ENCODE data around the gene SLC25A18.

The SLC25A18 gene

DNA sequence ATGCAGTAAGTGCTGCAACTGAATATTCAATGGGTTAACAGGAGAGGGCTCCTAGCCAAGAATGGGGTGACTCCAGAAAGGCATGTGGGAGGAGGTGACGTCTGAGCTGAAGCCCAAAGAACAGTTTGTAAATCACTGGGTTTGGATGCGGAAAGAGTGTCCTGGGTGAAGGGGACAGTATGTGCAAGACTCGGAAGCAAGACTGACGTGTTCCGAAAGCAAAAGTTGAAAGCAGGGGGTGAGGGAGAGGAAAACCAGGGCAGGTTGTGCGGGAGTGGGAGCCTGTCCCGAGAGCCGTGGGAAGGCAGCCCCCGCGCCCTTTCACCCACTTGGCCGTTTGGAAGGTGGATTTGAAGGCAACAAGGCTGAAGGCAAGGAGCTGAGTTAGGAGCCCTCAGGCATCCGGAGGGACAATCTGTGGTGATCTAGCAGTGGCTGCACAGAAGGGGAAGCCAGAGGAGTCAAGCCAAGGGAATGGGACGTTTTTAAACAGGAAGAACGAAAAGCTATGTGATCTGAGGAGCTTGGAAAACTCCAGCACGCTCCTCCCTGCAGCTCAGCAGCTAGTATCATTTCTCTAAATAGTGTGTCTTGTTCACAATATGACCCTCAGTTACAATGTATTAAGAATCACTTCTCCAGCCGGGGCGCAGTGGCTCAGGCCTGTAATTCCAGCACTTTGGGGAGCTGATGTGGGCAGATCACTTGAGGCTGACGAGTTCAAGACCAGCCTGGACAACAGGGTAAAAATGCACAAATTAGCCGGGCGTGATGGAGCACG is 7.7 kb downstream of the SLC25A18 start:
- ATAC-seq, result no peak

DNA sequence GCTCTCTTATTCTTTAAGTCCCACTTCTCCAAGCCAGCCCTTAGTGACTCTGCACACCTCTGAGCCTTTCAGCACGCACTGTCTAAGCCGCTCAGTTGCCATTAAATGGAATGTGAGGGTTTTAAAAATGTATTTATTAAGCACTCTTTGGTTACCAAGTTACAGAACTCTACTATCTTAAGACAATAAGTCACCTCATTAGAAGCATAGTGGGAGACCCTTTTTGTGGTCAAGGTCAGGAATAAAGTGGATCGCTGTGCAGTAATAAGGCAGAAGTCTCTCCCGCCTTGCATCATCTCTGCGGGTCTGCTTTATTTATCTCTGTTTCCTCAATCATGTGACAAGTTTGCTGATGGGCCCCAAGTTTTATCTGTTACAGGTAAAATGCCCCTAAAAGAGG is 11.9 kb downstream of the SLC25A18 start:
- ATAC-seq, result no peak

DNA sequence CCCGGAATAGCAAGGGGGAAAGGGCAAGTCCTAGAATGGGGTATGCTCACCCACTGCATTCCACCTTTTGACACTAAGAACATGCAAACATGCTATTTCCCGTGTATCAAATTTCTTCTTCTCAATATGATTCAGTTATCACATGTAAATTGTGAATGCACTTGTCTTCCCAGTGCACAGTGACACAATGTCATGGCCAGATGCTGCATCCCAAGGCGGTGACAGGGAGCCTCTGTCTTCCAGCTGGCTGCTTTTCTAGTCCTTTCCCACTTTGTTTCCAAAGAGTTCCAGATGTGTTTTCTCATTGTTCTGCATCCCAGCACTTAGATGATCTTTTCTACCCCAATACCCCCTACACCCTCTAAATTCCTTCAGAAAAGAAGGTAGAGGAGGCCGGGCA is 12.4 kb downstream of the SLC25A18 start:
- ATAC-seq, result no peak

DNA sequence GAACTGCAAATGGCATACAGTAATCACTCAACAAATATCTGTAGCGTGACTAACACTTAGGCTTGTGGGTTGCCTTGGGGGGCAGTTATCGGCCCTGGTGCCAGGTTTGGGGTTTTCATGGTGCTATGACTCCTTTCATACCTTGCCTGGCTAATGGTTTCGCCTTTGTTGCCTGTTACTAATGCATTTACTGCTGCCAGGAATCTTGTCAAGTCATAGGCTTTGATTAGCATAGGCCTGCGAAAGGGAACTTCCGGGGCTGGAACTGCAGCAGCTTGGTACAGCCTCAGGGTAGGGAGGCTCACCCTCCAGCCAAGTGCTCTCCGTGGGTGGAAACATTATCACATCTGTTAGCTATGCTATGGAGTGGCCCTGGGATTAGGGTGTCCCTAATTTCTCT is 13.2 kb downstream of the SLC25A18 start:
- no peak for ATAC-seq

DNA sequence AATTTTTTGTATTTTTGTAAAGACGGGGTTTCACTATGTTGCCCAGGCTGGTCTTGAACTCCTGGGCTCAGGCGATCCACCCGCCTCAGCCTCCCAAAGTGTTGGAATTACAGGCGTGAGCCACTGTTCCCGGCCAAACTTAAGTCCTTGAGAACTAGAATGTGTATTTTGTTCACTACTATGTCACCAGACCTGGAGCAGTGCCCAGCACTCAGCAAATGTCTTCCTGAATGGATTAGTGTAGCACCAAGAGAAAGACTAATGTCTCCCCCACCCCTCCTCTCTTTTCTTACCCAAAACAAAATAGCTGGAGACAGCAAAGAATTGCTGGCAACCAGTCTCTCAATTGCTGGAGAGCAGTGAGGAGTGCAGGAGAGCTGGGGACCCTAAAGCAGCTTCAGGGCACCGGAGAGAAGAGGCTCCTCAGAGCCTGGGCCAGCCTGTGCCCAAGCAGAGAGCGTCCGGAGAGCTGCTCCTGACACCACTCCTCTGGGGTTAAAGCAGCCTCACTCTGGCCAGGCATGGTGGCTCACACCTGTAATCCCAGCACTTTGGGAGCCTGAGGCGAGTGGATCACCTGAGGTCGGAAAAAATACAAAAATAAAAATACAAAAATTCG is 14.9 kb downstream of the SLC25A18 start:
- ATAC-seq, result no peak

DNA sequence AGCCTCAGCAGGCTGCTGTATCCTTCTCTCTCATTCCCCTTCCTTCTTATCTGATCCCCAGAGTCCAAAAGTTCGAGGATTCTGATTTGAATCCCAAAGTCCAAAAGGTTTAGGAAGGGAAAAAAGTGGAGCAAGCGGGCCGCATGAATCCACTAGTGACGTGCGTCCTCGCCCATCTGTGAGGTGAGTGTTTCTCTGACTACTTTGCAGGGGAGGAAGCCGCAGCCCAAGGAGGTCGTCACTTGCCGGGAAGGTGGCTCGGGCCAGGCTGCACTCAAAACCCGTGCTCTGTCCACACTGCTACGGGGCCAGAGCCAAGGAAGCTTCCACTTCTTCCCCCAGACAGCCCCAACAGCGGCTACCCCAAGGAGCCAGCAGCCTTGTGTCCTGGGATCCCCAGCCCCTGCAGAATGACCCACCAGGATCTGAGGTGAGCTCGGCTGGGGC is 16.3 kb downstream of the SLC25A18 start:
- ATAC-seq, result no peak

DNA sequence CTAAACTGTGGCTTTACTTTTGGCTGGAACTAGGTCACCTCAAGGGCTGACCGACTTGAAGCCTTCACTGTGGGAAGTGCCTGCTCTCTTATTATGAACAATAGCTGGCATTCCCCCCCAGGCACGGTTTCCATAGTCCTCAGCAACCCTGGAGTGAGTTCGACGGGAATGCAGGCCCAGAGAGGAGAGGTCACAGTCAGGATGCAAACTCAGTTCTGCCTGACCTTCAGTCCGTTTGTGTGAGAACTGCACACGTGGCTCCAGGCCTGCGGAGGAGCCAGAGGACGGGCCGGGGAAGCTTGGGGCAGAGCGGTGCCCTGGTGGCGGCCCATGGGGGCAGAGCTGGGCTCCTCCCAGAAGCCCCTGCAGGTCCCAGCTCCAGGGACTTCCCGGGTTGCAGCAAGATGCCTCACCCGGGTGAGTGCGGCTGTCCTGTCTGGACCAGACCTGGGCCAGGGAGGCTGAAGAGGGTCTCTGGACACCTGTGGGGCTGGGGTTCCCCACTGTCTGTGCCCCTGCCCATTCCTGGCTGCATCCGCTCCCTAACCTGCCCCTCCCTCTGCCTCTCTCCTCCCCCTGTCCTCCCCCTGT is 17.2 kb downstream of the SLC25A18 start:
- ATAC-seq, result no peak

DNA sequence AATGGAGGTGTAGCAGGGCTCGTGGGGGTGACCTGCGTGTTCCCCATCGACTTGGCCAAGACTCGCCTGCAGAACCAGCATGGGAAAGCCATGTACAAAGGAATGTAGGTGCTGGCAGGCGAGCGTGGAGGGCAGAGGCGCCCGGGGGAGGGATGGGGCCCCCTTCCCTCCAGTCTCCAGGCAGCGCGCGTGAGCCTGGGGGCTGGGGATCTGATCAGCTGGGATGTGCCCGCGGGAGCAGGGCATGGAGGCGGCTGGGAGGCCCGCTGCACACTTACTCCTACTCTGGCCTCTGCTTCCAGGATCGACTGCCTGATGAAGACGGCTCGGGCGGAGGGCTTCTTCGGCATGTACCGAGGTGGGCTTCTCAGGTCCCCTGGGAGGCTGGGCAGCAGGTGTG is 17.8 kb downstream of the SLC25A18 start:
- no peak for ATAC-seq

DNA sequence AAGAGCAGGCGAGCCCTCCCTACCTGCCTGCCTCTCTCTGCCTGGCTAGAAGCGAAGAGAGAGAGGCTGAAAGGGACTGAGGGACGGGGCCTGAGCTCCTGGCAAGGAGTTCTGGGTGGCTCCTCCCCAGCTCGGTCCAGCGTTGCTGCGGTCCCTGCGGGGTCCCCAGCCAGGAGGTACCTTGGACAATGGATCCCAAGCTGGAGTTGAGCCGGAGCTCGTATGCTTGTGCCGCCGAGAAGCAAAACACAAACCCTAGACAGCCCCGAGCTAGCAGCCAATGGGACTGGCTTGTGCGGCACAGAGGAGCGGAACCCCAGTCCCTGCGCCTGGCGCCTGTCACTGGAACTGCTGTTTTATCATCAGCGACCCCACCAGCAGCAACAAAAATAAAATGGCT is 18.3 kb downstream of the SLC25A18 start:
- no peak for ATAC-seq

DNA sequence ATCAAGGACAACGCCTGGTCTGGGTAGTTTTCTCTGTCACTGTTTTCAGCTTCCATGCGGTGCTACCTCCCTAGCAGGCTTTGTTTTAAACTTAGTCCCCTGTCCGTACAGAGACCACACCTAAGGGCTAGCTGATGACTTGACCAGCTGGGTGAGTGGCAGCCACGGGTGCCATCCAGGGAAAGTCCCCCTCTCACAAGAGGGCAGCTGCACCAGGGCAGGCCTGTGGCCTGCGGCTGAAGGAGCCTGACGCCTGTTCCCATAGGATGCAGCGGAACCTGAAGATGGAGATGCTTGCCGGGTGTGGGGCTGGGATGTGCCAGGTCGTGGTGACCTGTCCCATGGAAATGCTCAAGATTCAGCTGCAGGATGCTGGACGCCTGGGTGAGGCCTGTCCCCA is 19.9 kb downstream of the SLC25A18 start:
- ATAC-seq, result no peak

DNA sequence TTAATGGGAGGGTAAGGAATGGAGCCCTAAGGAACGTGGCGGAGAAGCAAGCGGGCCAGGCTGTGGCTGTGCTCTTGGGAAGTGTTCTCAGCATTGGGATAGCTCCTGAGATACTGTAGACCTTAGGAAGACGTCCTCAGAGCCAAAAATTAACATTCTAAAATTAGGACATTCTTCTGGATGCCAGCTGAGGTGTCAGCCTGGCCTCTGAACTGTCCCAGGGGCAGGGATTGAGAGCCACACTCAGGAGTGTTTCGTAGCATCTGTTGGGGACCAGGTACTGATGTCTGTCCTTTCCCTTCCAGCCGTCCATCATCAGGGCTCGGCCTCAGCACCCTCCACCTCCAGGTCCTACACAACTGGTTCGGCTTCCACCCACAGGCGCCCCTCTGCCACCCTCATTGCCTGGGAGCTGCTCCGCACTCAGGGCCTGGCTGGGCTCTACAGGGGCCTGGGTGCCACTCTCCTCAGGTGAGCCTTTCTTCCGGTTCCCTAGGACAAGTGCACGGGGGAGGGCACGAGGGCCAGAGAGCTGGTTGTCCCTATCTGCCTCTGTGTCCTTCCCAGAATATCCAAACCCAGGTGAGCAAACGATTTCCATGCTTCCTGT is 23.6 kb downstream of the SLC25A18 start:
- no peak for ATAC-seq

DNA sequence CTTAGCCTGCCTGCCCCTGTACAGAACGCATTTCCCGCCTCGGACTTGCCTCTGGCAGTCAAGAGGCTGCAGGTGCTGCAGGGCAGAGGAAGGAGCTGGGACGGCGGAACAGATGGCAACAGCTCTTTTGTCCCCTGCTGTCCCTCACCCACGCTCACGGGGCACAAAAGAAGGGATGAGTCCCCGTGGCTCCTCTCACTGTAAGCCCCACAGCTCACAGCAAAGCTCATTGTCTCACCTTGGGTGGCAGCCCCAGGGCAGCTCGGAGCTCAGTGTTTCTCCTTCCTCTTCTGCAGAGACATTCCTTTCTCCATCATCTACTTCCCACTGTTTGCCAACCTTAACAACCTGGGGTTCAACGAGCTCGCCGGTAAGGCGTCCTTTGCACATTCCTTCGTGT is 24.3 kb downstream of the SLC25A18 start:
- ATAC-seq, result no peak

DNA sequence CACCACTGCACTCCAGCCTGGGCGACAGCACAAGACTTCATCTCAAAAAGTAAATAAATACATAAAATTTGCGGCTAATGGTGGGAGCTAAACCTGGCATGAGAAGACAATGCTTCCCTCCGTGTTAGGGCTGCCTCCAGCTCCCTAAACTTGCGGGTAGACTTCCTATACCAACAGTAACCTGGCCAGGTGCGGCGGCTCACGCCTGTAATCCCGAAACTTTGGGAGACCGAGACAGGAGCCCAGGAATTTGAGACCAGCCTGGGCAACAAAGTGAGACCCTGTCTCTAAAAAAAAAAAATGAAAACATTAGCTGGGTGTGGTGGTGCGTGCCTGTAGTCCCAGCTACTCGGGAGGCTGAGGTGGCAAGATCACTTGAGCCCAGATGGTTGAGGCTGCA is 25.3 kb downstream of the SLC25A18 start:
- ATAC-seq, result no peak

DNA sequence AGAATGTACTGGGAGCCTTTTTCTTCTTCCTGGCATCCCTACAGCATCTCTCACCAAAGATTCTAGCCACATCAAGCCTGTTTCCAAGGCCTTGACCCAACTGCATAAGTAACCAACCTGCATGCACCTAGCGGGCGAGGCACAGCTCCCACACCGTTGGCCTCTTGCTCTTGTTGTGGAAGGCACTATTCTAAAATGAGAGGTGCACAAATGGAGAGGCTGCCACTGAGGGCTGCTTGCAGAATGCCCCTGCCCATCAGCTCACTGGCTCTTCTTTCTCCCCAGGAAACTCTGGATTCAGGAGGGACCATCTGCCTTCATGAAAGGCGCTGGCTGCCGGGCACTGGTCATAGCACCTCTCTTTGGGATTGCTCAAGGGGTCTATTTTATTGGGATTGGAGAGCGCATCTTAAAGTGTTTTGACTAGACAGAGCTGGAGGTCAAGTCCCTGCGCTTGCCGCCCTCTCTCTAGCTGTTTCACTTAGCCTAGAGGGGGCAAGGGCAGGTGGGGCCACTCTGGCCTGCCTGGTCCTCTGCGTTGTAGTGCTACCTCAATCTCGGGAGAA is 26.6 kb downstream of the SLC25A18 start:
- no peak for ATAC-seq

DNA sequence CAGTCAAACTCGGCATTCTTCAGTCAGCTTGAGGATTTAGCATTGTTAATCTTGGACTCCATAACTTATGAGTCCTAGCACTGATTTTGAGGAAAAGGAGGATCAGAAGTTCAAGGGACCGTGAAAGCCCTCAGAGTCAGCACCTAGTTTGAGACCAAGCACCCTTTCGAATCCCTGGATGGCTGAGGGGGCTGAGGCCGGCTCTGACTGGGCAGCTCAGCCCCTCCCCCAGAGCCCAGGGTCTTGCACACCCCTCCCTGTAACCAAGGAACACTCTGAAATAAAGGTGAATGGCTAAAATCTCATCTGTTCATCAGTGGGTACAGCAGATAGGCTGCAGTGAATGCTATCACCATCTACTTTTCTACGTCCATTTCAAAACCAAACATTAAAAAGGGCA is 27.3 kb downstream of the SLC25A18 start:
- no peak for ATAC-seq

DNA sequence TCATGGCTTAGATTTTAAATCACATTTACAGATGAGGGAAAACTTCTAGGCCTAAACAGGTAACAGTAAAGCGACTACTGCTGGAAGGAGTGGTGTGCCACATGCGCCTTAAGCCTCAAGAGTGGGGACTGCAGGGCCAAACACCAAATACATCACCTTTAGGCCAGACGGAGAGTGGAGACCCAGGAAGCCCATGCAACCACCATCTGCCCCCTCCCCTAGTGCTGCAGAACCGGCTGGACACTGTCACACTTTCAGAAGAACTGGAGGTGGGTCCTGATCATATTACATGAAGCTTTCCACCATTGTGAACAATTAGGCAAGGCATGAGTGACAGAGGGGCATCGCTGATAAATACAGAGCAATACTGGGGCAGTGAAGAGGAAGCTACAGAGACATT is 28.9 kb downstream of the SLC25A18 start:
- no peak for ATAC-seq

DNA sequence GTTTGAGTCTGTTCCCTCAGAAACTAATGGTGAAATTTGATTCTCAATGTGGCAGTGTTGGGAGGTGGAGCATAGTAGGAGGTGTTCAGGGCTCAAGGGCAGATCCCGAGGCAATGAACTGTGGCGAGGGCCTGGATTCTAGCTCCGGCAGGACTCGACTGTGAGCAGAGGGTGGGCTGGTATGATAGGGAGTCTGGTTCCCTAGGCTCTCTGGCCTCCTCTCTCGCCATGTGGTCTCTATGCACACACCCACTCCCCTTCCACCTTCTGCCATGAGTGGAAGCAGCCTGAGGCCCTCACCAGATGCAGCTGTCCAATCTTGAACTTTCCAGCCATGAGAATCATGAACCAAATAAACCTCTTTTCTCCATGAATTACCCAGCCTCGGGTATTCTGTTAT is 32.9 kb downstream of the SLC25A18 start:
- no peak for ATAC-seq

DNA sequence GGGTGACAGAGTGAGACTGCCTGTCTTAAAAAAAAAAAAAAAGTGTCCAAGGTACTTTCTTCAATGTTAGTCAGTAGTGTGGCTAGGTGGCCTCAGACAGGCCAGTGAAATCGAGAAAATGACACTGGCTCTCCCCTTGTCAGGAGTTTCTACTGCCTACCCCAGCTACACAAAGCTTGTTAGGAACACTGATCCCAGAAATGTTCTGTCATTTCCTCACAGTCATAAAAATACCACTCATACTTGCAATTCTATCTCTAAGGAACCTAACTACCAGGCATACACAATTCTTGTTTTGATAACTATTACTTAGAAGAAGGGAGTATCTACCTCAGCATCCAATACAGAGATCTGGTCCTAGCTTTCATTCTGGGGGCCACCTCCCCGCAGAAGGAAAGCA is 33.9 kb downstream of the SLC25A18 start:
- ATAC-seq, result no peak

DNA sequence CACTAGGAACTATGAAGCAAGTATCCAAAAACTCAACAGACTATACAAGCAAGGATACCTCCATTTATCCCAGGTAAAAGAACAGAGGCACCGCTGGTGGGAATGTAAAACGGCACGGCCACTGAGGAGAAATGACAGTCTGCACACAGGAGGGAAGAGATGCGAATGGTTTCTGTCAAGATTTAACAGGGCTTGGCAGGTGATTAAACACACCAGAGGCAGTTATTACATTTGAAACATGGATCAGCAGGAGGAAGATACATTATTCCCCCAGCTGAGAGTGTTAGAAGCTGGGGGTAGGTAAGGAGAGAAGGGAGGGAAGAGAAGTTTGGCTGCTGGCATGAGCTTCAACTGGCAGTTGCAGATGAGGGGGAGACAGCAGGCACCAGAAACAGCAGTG is 35.0 kb downstream of the SLC25A18 start:
- no peak for ATAC-seq

DNA sequence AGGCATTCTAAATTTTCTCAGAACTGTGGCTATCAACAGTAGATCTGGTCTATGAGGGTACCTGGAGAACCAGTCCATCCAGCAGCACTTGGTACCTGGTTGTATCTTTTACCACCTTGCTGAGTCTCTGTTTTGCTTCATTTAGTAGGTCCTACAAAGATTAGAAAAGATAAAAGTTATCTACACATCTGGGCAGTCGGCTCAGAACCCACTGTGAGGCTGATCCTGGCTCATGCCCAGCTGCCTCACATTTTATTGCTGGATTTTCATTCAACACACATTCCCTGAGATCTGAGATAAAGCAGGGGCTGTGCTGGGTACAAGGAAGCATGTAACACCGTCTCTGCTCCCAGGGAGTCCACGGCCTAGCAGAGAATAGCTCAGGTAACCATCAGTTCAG is 37.7 kb downstream of the SLC25A18 start:
- ATAC-seq, result no peak

DNA sequence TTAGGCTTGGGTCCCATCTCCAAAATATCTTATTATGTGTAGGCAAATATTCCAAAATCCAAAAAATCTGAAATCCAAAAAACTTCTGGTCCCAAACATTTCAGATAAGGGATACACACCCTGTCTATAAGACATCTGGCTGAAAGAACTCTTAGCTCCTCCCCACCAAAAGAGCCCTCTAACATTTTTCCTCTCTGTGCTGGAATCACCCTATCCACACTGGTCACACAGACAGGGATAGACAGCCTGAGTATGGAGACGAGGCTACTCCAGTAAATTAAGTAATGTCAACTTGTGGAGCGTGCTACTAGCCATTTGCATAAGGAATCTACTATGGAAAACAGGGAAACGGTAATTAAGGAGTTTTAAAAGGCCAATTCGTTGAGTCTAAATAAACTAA is 40.4 kb downstream of the SLC25A18 start:
- no peak for ATAC-seq

DNA sequence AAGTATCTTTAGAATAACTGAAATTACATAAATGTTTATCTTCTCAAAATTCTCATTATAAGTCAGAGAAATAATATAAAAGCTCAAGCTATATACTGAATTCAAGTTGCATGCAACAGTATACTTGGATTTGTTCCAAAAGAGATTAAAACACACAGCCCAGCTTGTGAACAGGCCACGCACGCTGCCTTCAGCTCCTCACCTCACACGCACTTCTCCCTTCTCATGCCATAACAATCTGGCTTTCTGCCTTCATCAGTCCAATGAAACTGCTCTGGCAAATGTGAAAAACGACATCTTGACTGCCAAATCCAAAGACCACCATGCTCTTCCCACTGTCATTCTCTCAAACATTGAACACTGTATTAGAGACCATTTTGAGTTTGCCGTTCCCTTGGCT is 43.2 kb downstream of the SLC25A18 start:
- ATAC-seq, result no peak

DNA sequence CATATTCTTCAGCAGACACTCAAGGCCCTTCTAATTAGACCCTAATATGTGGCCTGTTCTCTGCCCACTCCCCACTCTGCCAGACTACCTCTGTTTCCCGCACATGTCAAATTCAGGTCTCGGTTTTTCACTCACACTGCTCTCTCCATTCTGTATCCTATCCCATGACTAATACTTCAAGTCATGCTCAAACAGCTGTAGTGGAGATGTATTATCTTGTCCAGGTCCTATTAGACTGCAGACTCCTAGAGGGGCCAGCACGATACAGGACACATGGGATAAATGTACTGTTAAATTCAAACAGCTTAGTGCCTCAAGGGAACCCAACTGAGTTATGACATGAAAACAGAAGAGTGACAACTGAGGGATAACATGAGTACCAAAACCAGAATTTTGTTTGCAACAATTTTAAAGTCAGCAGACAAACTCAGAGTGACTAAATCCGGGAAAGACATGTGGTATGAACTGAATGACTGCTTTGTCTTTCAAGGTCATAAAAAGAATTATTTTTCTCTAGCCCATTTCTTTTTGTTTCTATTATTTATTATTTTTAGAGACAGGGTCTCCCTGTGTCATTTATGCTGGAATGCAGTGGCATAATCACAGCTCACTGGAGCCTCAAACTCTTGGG is 44.7 kb downstream of the SLC25A18 start:
- no peak for ATAC-seq
